ENCODE measurements around the gene SLC35G3. TPM values are rescaled to one million over a fixed set of nuclear protein-coding genes. Genes with fewer than 3 reads are reported as not detected.

Gene SLC35G3
- total and polyA plus RNA-seq, 2 of the 13 experiments (the other 11 are each of a cell fraction or from before 2014, with no cell fraction given): not detected

DNA sequence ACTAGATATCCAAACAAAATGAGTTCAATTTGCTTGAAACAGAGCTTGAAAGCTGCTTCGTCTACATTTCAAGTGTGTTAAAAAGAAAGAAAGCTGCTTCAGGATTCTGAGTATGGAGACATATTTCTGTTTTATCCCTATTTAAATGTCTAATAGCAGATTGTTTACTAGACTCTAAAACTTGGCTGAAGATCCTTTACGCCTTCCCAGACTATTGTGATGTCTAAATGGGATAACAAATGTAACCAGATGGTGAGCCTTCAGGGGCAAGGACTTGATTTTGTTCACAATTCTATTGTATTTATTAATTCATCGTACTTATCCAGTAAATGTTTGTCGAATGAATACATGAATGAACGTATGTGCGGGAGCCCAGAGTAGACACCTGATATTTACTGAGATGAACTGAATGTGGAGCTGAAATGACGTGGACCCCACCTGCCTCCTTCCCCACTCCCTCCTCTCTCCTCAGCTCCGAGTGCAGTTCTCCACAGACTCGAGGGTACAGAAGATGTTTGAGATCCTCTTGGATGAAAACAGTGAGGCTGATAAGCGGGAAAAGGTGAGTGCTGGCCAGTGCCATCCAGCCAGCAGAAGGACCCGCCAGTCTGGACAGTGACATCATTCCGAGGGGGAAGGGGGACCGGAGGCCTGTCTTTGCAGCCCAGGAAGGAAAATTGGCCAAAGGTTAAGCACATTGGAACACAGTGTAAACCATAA, 41.6 kb downstream of the SLC35G3 start:
- BruUV-seq (replicated peaks): no TSS peak
- no peak for TF ChIP-seq ATM (IDR thresholded peaks at IDR 0.05; ENCODE audit: borderline replicate concordance)
- TF ChIP-seq CREM (IDR thresholded peaks at IDR 0.05): no peak
- no peak for TF ChIP-seq CREM (CRISPR knock-in tag; IDR thresholded peaks at IDR 0.05)
- TF ChIP-seq AKAP8 (CRISPR knock-in tag; IDR thresholded peaks at IDR 0.05): no peak
- TF ChIP-seq, protein P1, sequence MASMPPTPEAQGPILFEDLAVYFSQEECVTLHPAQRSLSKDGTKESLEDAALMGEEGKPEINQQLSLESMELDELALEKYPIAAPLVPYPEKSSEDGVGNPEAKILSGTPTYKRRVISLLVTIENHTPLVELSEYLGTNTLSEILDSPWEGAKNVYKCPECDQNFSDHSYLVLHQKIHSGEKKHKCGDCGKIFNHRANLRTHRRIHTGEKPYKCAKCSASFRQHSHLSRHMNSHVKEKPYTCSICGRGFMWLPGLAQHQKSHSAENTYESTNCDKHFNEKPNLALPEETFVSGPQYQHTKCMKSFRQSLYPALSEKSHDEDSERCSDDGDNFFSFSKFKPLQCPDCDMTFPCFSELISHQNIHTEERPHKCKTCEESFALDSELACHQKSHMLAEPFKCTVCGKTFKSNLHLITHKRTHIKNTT (CRISPR knock-in tag; IDR thresholded peaks at IDR 0.05): no peak
- TF ChIP-seq ZNF20 (CRISPR knock-in tag; IDR thresholded peaks at IDR 0.05): no peak
- no peak for TF ChIP-seq REXO4 (CRISPR knock-in tag; IDR thresholded peaks at IDR 0.05; ENCODE audit: borderline replicate concordance)
- no peak for TF ChIP-seq TEAD2 (CRISPR knock-in tag; IDR thresholded peaks at IDR 0.05)
- no peak for TF ChIP-seq KLF12 (CRISPR knock-in tag; IDR thresholded peaks at IDR 0.05; ENCODE audit: borderline replicate concordance)
- TF ChIP-seq ZFP37 (CRISPR knock-in tag; IDR thresholded peaks at IDR 0.05; ENCODE audit: borderline replicate concordance): no peak
- no peak for TF ChIP-seq ZNF446 (CRISPR knock-in tag; IDR thresholded peaks at IDR 0.05)
- TF ChIP-seq, protein P2, sequence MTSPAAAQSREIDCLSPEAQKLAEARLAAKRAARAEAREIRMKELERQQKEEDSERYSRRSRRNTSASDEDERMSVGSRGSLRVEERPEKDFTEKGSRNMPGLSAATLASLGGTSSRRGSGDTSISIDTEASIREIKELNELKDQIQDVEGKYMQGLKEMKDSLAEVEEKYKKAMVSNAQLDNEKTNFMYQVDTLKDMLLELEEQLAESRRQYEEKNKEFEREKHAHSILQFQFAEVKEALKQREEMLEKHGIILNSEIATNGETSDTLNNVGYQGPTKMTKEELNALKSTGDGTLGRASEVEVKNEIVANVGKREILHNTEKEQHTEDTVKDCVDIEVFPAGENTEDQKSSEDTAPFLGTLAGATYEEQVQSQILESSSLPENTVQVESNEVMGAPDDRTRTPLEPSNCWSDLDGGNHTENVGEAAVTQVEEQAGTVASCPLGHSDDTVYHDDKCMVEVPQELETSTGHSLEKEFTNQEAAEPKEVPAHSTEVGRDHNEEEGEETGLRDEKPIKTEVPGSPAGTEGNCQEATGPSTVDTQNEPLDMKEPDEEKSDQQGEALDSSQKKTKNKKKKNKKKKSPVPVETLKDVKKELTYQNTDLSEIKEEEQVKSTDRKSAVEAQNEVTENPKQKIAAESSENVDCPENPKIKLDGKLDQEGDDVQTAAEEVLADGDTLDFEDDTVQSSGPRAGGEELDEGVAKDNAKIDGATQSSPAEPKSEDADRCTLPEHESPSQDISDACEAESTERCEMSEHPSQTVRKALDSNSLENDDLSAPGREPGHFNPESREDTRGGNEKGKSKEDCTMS (CRISPR knock-in tag; conservative IDR thresholded peaks at IDR 0.05): no peak
- TF ChIP-seq ZFP62 (CRISPR knock-in tag; IDR thresholded peaks at IDR 0.05): no peak
- no peak for TF ChIP-seq SMARCE1 (IDR thresholded peaks at IDR 0.05; ENCODE audit: borderline replicate concordance)
- TF ChIP-seq, protein P3, sequence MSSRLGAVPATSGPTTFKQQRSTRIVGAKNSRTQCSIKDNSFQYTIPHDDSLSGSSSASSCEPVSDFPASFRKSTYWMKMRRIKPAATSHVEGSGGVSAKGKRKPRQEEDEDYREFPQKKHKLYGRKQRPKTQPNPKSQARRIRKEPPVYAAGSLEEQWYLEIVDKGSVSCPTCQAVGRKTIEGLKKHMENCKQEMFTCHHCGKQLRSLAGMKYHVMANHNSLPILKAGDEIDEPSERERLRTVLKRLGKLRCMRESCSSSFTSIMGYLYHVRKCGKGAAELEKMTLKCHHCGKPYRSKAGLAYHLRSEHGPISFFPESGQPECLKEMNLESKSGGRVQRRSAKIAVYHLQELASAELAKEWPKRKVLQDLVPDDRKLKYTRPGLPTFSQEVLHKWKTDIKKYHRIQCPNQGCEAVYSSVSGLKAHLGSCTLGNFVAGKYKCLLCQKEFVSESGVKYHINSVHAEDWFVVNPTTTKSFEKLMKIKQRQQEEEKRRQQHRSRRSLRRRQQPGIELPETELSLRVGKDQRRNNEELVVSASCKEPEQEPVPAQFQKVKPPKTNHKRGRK (CRISPR knock-in tag; IDR thresholded peaks at IDR 0.05): no peak
- TF ChIP-seq, protein P4, sequence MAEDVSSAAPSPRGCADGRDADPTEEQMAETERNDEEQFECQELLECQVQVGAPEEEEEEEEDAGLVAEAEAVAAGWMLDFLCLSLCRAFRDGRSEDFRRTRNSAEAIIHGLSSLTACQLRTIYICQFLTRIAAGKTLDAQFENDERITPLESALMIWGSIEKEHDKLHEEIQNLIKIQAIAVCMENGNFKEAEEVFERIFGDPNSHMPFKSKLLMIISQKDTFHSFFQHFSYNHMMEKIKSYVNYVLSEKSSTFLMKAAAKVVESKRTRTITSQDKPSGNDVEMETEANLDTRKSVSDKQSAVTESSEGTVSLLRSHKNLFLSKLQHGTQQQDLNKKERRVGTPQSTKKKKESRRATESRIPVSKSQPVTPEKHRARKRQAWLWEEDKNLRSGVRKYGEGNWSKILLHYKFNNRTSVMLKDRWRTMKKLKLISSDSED (CRISPR knock-in tag; IDR thresholded peaks at IDR 0.05): no peak
- TF ChIP-seq, protein P5, sequence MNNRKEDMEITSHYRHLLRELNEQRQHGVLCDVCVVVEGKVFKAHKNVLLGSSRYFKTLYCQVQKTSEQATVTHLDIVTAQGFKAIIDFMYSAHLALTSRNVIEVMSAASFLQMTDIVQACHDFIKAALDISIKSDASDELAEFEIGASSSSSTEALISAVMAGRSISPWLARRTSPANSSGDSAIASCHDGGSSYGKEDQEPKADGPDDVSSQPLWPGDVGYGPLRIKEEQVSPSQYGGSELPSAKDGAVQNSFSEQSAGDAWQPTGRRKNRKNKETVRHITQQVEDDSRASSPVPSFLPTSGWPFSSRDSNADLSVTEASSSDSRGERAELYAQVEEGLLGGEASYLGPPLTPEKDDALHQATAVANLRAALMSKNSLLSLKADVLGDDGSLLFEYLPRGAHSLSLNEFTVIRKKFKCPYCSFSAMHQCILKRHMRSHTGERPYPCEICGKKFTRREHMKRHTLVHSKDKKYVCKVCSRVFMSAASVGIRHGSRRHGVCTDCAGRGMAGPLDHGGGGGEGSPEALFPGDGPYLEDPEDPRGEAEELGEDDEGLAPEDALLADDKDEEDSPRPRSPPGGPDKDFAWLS (CRISPR knock-in tag; IDR thresholded peaks at IDR 0.05; ENCODE audit: borderline replicate concordance): no peak

More for the DNA sequence above, 41.6 kb downstream of the SLC35G3 start:
- Histone ChIP-seq H3K36me3 (replicated peaks in 1 of 2; ENCODE audit: control insufficient read depth in 1 of 2, insufficient read depth in 2 of 2, low read length in 2 of 2) (no peaks in the 10 kb centered on the region), H3K4me3 (replicated peaks in 1 of 3; ENCODE audit: insufficient read depth in 1 of 3, low read depth in 2 of 3, low read length in 3 of 3) (no peak overlapping the region), H3K79me2 (ENCODE audit: insufficient read depth, low read length) (no peaks in the 10 kb centered on the region), H3K27me3 (ENCODE audit: control insufficient read depth in 1 of 2, insufficient read depth in 2 of 2, low read length in 2 of 2) (peaks cover 3 to 27% of the 10 kb centered on the region in 2 experiments; a peak in 3 of 5 replicates), H2AFZ (ENCODE audit: low read length) (no peak overlapping the region), H4K20me1 (ENCODE audit: insufficient read depth, low read length) (no peaks in the 10 kb centered on the region), H3K9me3 (ENCODE audit: low read length) (no peaks in the 10 kb centered on the region), H3K27ac (ENCODE audit: extremely low read length, insufficient read depth, low read length) (no peak overlapping the region), H3K4me2 (ENCODE audit: low read depth, low read length) (no peak overlapping the region), H3K9ac (ENCODE audit: insufficient read depth, low read depth, low read length) (no peak overlapping the region), H3K4me1 (ENCODE audit: insufficient read depth, low read length) (no peaks in the 10 kb centered on the region)
- ChIA-PET CTCF (ENCODE audit: low intra/inter-chr PET ratio, low total read pairs) (no interaction called here), POLR2A (no interaction called here)
- intact Hi-C loops (cut with micrococcal nuclease; ENCODE audit: unreplicated experiment) (no loop called here), in situ Hi-C loops (cut with HindIII; ENCODE audit: extremely low pct_ligation_motif_present, low pct_unique_long_range_greater_than_20kb) (no loop called here)
- DNase-seq (ENCODE audit: low spot score) (no peak), ATAC-seq (no peak), FAIRE-seq (no peak)
- WGBS (ENCODE audit: low lambda C conversion rate): 38% methylated on average over 13 of the region's 13 CpGs
